ENCODE measurements around the gene FLT1.

GRCh38 chr13:28533125-28533436, 38.2 kb upstream of the FLT1 start:
- TF ChIP-seq, protein P1, sequence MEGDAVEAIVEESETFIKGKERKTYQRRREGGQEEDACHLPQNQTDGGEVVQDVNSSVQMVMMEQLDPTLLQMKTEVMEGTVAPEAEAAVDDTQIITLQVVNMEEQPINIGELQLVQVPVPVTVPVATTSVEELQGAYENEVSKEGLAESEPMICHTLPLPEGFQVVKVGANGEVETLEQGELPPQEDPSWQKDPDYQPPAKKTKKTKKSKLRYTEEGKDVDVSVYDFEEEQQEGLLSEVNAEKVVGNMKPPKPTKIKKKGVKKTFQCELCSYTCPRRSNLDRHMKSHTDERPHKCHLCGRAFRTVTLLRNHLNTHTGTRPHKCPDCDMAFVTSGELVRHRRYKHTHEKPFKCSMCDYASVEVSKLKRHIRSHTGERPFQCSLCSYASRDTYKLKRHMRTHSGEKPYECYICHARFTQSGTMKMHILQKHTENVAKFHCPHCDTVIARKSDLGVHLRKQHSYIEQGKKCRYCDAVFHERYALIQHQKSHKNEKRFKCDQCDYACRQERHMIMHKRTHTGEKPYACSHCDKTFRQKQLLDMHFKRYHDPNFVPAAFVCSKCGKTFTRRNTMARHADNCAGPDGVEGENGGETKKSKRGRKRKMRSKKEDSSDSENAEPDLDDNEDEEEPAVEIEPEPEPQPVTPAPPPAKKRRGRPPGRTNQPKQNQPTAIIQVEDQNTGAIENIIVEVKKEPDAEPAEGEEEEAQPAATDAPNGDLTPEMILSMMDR (IDR thresholded peaks at IDR 0.05): no peak
- TF ChIP-seq EP300 (IDR thresholded peaks at IDR 0.05) (no peak), POLR2A (IDR thresholded peaks at IDR 0.05) (no peak)
